Superior temporal gyrus (tissue), 1 donor: ENCODE data around the gene SIVA1.
"Not testable (repeated sequence)": the region's sequence is repeated elsewhere in the genome, so short reads cannot be mapped to it uniquely, and the experiment has no call there.

Experiments used
- DNase-seq: peaks from one replicate; pipeline ENCODE4 v3.0.0-alpha.2; 2016; ENCODE audit errors: extremely low spot score

Gene SIVA1

DNA sequence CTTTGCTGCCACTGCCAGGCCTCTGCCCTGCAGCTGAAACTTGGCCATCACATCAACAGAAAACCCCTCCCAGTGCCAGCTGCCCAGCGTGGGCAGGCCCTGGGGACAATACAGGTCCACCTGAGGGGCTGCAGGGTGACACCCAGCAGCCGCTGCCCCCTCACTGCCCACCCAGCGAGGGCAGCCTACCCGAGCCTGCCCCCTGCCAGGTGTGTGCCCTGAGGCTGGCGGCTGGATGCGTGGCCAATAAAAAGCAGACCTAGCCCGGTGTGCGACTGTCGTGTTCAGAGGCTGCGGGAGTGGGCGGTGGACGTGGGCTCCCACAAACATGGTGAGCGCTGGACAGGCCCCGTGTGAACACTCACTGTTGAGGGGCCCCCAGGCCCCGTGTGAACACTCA, 33.6 kb upstream of the SIVA1 start:
- no peak for DNase-seq

DNA sequence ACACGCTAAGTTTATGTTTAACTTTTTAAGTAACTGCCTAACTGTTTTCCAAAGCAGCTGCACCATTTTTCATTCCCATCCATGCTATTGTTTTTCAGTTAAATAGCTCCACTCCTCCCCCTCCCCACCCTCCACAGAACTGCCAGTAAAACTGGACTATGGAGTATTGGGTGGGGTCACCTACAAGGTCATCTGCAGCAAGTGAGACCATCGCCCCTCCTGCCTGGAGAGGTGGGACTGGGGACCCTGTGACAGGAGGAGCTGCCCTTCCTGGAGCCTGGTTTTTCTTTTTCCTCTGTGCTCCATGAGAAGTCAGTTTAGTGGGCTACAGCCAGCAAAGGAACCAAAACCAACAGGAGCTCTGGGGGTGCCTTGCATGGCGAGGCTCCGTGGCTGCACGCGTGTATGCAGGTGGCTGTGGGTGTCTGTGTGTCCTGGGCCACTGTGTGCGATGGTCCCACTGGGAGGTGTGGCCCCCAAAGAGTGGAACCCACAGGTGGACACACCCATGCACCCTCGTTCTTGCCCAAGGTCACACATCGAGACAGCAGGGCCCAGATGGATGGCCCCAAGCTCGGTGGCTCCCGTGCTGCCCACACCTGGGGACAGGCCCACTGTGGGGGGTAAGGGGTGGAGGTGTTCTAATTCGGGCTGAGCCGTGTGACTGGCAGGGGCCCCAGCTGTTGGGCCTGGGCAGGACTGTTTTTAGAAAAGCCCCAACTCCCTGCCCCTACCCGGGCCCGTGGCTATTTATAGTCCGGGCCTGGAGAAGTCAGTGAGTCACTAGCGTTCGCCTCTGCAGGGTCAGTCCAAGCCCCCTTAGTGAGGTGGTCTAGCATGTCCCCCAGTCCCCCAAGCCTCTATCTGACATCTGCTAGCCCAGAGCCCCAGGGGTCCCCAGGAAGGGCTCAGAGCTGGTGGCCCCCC, 31.2 kb upstream of the SIVA1 start:
- DNase-seq: no peak

DNA sequence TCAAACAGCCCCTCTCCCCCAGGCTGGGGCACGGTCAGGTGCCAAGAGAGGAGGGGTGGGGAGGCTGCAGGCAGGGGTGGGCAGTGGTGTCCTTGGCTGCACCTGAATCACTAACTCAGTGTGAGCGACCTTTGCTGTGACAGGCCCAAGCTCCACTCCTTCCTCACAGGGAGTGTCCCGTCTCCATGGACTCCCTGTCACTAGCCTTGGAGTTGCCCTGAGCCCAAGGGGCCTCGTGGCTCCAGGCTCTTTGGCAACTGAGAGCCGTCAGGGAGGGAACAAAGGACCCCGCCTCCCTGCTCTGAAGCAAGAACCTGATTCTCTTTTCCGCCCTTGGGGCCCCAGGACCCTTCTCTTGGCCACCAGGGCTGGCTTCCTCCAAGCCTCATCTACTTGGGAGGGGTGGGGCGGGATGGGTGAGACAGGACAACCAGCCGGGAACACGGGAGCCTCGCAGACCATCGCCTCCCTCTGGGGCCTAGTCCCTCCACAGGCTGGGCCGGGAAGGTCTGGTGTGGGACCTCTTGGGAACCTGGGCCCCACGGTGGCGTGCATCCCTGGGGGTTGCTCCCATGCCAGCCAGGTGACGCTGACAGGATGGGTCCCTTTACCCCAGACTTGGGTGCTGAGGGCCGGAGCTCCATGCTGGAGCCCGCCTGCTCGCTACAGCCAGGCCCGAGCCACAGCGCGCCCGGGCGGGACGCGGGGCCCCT, 29.9 kb upstream of the SIVA1 start:
- no peak for DNase-seq

DNA sequence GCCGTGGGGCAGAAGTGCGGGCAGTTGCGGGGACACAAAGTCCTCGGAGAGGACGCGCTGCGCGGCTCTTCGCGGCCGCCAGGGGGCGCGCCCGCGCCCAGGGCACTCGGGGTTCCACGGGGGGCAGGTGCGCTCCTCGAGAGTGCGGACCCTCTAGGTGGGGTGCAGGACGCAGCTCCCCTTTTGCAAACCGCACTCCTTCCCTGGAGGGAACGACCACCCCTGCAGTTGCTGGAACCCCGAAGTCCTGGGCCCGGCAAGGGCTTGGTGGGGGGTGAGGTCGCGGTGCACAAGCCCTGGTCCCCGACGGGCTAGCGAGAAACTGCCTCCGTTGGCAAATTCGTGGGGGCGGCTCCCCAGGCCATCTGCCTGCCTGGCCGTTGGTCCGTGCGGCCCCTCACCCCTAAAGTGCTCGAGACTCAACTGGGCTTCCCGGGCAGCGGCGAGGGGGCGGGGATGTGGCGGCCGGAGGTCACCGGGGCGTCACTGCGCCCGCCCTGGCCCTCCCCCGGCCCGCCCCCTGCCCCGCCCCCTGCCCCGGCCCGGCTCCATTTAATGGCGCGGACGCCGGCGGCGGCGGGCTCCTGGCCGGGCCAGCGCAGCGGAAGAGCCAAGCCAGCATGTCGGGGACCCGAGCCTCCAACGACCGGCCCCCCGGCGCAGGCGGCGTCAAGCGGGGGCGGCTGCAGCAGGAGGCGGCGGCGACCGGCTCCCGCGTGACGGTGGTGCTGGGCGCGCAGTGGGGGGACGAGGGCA, 29.1 kb upstream of the SIVA1 start, which contains the start of gene ADSS1:
Gene ADSS1 (plus strand): TSS at position 579 of the 756 bp plus-strand sequence. CDS start 42 bp downstream, at position 621.
- no peak for DNase-seq

DNA sequence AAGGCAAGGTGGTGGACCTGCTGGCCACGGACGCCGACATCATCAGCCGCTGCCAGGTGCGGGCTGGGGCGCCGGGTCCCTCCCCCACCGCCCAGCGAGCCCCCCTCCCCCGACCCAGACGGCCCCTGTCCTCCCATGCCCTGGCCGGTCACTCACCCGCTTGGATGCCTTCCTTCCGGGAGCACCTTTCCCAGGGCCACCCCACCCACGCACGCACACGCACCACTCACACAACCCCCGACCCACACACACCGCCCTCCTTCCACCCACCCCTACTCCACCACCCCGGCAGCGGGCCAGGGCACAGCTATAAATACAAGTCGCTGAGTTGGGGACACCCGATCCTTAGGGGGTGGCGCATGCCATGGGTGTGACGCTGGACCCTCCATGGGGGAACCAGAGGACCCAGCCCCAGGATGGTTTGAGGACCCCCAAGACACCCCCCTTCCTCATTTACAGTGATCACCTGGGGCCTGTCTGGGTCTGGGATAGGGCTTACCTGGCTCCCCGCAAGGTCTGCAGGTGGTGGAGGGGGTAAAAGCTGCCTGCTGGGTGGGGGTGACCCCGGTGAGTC, 28.5 kb upstream of the SIVA1 start:
- DNase-seq: no peak

DNA sequence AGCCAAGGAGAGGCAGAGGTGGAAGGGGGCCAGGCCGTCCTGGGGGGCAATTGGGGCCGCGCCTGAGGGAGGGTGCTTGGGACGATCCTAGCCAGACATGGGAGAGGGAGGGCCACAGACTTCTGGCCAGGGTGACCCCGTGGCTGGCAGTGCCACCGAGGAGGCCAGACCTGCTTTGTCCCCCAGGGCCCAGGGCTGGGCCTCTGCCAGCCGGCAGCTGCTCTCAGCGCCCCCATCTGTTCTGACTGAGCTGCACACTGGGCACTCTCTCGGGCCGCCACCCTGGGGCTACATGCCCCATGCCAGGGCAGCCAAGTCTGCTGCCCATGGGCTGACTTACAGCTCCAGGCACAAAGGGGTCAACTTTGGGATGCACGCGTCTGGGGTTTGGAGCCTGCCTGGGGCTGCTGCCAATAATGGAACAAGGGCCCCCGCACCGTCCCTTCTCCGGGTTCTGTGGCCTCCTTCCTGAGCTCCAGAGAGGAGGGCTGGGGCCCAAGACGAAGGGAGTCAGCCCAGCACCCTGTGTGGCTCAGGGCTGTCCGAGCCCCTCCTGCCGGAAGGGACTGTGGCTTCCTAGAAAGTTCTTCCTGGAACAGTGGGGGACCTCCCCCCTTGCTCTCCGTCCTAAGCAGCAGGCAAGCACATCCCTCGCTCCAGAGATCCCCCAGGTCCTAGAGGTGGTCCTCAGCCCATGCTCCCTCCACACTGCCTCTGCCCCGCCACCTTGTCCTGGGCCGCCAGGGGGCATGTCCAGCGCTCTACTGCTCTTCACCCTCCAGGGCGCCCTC, 27.8 kb upstream of the SIVA1 start:
- DNase-seq: no peak

DNA sequence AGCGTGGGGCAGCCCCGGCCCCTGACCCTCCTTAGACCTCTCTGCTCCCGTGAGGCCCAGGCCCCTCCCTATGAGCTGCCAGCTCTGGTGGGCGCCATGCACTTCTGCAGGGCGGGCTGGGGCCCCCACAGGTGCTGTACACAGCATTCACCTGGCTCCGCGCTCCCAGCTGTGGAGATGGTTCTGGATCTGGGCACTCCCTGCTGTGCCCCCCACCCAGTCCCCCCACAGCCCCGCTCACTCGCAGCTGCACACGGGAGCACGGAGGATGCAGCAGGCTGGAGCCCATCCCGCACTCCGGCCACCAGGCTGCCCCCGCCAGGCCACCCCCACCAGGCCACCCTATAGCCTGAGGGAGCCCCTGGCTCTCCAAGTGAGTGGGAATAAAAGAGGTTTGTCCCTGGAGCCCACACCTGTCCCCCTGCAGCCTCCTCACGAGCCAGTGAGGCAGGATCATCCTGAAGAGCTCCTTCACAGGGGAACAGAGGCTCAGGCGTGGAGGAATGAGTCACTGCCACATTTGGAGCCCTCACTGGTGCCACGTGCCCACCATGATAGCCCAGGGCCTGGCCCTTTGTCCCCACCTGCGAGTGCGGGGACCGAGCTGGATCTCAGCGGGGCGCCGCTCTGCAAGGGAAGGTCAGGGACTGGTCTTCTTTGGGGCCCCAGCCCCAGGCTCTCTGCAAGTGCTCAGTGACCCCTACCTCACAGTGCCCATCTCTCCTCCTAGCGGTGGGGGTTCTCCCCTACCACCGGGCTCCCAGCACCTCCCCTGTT, 27.0 kb upstream of the SIVA1 start:
- DNase-seq: no peak

DNA sequence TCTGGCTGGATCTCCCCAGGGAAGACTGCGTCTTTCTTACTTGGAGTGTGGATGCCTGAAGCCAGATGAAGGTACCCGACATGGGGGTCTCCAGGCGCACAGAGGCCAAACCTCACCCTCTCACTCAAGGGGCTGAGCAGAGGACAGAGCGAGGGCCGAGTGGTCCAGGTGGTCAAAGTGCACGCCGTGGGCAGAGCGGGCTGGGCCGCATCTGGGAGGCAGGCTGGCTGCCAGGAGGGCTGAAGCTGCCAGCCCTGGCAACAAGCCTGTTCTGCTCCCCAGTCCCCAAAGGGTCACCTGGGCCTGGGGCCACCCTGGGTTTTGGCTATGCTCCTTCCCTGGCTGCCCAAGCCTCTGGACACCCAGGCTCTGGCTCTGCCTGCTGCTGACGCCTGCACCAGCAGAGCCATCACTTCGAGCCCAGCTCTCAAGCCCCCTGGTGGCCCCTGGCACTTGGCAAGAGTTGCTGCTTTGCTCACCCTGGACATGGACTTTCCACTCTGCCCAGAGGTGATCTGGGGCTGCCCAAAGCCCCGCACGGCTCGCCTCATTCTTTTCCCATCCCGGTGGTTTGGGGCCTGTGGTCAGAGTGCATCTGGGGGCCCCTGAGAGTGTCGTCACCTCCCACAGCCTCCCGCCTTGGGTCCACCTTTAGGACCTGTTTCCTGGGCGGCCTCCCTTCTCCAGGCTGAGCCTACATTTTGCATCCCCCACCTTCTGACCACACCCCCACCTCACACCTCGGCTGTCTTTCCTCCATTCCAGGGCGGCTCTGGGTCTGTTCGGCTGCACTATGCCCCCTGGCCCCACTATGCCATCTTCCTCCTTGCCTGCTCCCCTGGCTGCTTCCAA, 26.1 kb upstream of the SIVA1 start:
- no peak for DNase-seq

DNA sequence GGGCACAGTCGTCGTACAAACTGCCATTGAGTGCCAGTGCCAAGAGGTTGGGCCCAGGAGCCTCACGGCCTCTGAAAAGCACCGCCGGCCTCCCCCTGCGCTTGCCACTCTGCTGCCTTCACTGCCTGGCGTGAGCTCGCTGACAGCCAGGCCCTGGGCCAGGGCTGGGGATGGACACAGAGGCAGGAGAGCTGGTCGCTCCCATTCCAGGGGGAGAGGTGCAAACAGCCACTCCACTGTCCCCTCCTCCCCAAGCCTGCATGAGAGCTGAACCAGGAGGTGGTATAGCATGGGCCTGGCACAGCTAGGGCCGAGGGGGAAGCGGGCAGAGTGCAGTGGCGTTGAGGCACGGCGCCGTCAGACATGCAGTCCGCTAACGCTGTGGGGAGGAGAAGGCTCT, 24.3 kb upstream of the SIVA1 start:
- DNase-seq: no peak

DNA sequence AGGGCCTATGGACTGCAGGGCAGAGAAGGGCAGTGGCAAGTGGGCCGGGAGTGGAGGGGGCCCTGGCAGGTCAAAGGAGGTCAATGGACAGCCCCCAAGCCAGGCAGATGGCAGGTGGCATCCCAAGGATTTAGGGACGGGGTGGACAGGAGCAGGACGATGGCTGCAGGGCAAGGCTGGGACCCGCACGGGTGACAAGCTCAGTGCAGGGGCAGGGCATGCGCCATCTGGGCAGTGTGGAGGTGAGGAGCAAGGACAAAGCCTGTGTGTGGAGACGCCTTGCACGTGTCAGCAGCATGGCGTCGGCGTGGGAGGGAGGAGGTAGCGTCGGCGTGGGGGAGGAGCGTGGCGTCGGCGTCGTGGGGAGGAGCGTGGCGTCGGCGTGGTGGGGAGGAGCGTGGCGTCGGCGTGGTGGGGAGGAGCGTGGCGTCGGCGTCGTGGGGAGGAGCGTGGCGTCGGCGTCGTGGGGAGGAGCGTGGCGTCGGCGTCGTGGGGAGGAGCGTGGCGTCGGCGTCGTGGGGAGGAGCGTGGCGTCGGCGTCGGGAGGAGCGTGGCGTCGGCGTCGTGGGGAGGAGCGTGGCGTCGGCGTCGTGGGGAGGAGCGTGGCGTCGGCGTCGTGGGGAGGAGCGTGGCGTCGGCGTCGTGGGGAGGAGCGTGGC, 23.6 kb upstream of the SIVA1 start:
- not testable (repeated sequence) for DNase-seq

DNA sequence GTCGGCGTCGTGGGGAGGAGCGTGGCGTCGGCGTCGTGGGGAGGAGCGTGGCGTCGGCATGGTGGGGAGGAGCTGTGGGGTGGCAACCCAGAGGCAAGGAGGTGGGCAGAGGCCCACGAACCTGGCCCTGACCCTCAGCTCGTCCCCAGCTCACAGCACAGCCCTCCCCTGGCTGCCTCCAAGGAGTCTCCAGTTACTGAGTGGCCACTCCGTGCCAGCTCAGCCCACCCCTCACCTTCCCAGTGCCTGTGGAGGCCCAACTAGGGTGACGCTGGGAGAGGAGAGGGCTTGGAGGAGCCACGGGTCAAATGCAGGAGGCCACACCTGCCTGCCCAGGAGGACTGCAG, 23.1 kb upstream of the SIVA1 start:
- no peak for DNase-seq

DNA sequence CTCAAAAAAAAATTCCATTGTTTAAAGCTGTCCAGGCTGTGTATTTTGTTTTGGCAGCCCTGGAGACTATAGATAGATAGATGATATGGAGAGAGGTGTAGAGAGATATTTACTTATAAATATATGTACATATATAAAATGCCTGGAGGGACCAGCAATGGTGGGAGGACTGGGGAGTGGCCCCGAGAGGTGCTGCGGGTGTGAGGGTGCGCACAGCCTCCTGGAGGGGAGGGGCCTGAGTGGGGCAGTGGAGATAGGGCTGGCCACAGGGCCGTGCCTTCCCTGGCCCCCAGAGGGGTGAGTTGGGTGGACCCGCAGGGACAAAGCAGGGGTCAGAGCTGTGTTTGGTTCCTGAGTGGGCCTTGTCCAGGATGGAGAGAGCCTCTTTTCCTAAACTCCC, 22.5 kb upstream of the SIVA1 start:
- DNase-seq: no peak

DNA sequence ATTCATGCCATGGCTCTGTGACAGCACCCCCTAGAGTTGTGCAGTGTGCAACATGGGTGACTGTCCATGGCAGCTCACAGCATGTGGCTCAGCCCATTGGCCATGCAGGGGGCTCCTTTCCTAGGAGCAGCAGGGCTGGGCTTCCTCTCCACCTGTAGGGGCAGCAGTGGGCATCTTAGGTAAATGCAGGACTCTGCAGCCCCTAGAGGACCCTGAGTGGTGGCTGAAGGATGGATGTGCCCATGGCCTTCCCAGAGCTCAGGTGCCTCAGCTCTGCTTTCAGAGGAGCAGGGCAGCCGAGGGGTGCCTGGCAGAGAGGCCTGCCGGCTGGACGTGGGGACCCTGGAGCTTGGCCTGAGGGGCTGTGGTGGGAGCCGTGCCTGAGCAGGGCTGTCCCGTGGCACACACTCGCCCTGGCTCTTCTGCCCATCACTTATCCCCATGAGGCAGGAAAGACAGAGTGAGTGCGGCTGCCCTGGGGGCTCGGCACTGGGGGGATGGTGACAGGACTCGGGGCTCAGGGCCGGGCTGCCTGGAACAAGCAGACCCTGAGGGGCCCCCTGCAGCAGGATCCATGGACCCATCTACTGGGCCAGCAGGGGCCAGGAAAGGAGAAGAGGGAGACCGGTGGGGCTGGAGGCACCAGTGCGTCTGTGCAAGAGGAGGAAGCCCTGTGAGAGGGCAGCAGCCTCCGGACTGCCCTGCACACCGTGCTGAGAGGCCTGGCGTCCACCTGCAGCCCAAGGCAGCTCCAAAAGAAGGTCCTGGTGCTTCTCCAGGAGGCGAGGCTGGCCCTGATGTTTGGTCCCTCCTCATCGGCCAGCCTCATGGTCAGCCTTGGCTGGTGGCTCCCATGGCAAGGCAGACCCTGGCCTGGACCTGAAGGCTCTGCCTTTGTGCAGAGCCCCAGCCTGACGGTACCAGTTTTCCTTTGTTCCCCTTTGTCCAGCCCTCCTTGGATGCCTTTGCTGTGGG, 21.3 kb upstream of the SIVA1 start:
- DNase-seq: no peak

DNA sequence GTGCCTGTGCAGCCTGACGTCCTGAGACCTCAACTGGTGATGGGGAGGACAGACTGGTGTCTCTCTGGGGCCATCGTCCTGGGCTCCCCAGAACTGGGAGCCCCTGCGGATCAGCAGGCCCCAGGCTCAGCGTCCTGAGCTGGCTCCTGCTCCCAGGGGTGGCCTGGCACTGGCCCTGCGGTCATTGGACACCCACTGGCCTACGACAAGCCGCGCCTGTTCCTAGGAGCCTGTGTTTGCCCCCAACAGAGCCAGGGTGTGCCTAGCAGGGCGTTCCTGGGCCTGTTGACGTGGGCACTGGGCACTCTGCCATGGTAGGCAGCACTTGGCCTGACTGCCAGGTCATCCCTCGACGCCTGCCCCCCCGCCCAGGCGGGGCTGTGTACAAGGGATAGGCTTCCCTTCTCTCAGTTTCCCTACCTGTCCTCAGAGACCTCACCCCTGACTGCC, 20.6 kb upstream of the SIVA1 start:
- DNase-seq: no peak

DNA sequence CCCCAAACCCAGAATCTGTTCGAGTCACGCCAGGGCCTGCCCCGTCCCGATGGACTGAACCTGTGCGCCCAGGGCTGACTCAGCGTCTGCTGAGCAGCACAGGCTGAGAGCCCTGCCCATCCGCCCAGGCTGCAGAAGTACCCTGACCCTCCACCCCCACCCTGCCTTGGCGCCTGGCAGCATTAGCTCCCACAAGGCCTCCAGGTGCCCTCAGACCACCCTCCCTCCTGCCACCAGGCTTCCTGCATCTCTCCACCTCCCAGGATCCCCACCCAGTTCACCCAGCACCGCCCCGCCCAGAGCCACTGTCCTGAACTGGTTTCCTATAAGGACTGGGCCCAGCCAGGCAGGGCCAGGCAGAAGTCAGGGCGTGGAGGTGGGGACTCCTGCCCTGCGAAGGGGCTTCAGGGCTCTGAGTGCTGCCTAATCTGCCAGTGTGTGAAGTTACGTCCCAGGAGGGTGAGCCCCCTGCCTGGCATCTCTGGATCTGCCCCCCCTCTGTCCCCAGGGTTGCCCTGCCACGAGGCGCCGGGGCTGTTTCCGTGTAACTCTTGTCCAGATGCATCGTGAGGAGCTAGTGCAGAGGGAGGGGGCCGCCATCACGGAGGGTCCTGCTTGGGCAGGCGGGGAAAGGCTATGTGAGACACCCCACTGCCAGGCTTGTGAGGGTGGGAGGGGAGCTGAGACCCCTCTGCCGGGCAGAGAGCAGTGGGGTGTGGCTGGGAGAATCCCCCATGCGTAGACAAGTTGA, 19.8 kb upstream of the SIVA1 start:
- DNase-seq: no peak

DNA sequence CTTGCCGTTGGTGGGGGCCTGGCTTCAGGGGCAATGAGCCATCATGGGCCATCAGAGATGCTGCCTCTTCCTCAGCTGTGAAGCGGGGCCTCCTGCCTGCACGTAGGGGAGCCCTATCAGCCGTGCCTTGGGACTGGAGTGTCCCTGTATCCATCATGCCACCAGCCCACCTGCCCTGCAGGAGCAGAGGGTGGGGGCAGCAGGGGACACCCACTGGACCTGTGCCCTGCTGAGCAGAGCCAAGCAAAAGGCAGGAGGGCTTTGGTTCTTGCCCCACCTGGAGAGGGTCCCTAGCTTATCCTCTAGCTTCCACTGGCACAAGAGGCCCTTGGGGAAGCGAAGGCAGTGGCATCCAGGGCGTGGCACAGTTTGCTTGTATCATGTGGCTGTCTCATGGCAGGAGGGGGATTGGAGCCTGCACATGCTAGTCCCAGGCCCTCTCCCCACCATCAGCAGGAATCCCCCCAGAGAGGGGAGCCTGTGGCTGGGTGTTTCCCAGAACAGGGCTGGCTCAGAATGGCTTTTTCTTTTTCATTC, 18.8 kb upstream of the SIVA1 start:
- no peak for DNase-seq

DNA sequence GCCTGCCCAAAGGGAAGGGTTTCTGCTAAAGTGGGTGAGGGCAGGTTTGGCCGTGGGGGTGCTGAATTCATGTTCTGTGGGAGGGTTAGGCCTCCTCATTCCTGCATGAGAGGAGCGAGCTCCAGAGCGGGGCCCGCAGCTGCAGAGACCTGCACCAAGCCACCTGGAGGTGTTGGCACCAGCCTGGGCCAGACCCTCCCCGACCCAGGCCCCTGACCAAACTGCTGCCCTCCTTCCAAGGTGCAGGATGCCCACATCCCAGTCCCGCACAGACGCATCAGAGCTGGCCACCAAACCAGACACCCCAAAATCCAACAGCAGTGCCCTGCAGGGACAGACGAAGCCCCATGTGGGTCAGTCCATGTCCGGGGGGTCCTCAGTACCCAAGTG, 18.4 kb upstream of the SIVA1 start:
- no peak for DNase-seq
